Measurements from ENCODE around the gene TSPAN15. TPM values are rescaled to one million over a fixed set of nuclear protein-coding genes. Genes with fewer than 3 reads are reported as not detected.

Gene TSPAN15
- total RNA-seq, 2 experiments from 2014 or later: 1.4 to 1.7 TPM

DNA sequence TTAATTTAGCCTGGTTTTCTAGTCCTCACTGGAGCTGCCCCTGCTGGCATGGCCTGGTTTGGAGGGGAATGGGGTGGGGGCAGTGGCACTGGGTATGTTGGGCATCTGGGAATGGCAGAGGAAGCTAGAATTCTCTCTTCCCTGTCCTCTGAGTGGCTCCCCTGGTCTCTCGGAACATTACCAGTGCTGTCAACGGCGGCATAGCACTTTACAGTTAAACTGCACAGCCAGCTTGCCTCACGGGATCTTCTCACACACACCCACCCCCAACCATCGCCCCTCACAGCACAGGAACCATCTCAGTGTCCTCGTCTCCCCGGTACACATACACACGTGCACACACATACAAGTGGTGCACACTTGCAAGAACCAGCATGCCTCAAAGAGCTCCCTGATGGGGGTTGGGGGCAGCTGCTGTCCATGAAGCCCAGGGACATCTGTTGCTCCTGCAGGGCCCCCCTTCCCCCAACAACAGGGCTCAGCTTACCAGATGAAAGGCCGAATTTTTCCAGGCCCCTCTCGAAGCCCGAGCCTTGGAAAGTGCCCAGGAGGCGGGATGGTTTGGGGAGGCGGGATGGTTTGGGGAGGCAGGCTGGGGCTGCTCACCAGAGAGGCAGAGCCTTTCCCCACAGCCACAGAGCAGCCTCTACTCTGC lies 41.0 kb downstream of the TSPAN15 start:
- POLR2A ChIA-PET: no interaction called here
- CTCF ChIA-PET: no interaction called here

DNA sequence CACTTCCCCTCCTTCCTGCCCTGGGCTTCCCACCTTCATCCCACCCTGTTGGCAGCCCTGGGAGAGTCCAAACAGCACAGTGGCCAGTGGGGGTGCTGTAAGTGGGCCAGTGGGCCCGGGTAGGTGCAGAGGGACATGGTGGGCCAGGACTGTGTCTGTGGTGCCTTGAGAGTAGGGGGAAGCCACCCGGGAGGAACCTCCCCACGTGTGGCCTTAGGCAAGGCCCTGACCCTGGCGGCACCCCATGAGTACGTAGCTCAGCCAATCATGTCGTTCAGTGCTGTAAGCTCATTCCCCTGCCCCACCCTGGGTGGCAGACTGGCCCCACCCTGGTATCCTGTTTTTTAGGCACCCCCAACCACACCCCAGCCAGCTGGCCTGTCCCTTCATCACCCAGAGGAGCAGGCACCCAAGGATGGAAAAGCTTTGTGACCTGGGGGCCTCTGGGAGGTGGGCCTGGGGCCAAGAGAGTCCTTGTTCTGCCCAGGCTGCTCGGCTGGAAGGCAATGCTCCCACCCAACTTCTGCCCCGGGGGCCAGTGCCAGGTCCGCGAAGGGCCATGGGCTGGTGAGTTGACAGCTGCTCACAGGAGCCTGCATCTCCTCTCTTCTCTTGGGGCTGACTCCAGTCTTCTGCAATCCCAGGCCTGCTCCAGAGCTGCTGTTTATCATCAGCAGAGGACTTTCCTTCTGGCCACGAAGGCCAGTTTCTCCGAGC lies 41.6 kb downstream of the TSPAN15 start:
- ChIA-PET POLR2A (no interaction called here), CTCF (no interaction called here)

DNA sequence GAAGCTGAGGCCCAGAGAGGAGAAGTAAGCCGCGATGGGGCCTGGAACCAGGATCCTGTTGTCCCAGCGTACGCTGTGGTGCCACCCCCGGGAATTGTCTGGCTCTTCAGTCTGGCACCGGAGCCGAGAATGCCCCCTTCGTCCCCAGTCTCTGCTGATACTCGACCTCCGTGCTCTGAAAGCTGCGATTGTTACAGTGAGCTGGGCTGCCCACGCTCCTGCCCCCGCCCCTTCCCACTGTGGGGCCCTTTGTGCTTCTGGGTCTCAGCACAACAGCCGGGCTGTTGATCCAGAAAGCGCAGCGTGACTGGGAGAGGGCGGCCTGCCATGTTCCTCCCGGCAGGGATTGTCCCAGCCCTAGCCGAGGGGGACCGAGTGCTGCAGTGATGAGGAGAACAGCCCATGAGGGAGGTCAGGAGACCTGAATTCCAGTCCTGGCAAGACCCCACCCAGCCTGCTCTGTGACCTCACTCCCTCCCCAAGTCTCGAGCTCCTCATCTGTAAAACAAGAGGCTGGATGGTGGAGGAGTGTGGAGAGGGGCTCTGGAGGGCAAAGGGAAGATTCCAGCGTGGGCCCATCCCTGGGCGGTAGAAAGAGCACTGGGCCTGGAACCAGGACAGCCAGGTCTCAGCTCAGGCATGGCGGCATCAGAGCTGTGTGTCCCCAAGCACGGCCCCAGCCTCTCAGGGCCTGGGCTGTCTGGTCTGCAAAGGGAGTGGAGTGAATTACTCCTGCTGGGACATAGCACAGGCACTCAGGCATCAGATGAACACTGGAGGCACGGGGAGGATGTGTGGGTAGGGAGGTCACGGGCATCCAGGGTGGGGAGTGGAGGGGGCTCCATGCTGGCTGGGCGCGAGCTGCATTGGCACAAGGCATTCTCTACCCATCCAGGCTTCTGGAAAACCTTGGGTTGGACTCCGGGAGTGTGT lies 43.6 kb downstream of the TSPAN15 start:
- CTCF ChIA-PET: no interaction called here
- POLR2A ChIA-PET: no interaction called here

DNA sequence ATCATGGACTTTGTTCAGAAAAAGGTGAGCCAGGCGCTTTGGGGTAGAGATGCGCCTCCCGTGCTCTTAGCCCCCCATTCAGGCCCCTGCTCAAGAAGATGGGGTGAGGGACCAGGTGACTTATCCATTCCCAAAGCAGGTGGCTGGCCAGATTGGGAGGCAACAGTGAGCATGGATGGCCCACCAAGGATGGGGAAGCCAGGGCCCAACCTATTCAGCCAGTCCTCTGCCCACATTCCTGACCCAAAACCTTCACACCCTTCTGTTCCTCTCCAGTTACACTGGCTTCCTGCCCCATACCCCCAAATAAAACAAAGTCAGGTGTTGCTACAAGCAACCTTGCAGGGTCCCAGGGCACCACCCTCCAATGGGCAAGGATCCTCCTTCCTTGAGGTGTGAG lies 44.4 kb downstream of the TSPAN15 start:
- ChIA-PET POLR2A (no interaction called here), CTCF (no interaction called here)

DNA sequence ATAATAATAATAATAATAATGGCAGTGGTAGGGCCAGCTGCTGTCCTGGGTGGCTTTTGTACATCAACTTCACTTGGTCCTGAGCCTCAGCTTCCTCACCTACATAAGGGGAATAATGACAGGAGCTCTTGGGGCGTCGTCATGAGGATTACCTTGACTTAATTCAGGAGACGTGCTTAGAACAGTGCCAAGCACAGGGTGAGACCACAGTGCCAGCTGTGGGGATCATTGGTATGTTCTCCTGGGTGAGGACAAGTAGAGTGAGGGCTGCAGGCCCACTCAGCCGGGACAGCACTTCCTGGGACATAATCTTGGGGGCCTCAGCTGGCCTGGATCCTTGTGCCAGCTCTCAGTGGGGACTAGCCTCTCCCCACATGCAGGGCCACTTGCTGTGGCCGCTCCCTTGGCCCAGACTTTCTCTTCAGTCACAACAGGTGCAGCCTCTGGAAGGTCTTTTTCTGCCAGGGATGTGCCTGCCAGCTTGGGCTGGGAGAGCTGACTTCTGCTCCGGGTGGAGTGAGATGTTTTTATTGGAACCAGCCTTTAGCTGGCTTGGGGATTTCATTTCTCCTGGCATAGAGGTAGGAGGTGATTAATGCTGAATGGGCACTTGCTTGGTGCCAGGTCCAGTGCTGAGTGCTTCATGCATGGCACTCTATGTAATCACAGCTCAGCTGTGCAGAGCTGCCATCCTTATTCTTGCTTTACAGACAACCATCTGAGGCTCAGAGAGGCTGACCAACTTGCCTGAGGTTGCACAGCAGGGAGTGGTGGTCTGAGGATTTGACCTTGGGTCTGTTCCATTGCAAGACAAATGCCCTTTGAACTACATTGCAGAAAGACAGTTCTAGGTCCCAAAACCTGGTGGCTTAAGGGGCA lies 45.3 kb downstream of the TSPAN15 start:
- ChIA-PET CTCF (no interaction called here), POLR2A (no interaction called here)

GRCh38 chr10:69497231-69497561 lies 45.9 kb downstream of the TSPAN15 start:
- POLR2A ChIA-PET: no interaction called here
- CTCF ChIA-PET: interaction anchor here (1.3 kb wide), 1 partner anchor 10 kb away, joined by 3 read pairs; no protein-coding TSS in a partner anchor

DNA sequence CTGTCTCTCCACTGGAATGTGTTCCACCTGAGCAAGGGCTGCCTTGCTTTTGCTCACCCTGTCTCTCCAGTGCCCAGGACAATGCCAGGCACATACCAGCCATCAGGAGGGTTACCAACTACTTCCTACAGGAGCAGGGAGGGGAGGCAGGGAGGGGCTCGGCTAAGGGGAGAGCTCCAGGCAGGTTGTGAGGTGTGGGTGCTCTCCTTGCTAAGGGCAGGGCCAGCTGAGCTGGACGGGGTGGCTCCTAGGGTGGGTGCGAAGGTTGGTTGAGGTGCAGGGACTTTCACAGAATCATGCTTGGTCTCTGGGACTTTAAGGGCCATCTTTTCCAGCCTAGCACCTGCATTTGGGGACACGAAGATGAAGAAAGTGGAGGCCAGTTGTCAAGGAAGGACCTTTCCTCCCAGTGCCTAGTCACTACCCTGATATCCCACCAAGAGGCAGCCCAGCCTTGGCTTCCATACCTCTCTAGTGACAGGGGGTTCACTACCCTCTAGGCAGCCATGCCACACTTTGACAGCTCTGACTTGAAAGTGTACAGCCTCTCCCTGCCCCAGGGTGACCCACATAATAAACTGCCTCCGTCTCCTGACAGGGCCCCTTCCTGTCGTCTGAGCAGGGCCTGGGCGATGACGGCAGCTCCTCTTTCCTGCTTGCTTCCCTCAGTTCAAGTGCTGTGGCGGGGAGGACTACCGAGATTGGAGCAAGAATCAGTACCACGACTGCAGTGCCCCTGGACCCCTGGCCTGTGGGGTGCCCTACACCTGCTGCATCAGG lies 46.5 kb downstream of the TSPAN15 start:
- CTCF ChIA-PET: interaction anchor here (0.5 to 1.3 kb wide), 2 partner anchors 9 to 54 kb away, joined by 3 read pairs; no protein-coding TSS in a partner anchor
- POLR2A ChIA-PET: no interaction called here

DNA sequence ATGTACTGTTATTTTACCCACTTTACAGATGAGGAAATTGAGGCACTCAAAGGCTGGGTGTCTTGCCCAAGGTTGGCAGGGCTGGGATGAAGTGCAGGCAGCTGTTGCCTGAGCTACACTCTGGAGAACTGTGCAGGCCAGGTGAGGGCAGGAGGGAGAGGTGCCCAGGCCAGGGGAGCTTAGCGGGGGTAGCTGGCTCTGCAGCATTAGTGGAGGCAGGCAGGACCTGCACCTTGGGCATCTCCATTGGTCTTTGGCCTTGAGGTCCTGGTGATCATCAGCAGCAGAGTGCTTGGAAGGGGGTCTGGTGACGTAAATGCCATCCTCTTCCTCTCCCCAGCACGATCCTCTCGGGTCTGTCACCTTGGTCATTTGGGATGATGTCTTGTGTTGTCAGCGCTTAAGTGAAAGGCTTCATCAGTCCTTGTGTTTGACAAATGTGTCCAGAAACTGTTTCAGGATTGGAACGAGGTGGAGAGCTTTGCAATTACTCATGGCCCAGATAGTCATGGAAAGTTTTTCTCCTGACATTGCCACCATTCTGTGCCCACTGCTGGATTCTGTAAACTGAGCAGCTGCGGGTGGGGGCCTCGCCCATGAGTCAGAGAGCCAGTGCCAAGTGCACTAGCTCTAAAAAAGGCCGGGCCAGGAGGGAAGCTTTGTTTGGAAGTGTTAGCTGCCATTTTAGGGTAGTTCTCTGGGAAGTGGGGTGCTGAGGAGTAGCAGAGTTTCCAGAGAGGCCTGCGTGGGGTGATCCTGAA lies 47.6 kb downstream of the TSPAN15 start:
- POLR2A ChIA-PET: no interaction called here
- CTCF ChIA-PET: no interaction called here

GRCh38 chr10:69499726-69500689 lies 48.7 kb downstream of the TSPAN15 start:
- ChIA-PET CTCF (no interaction called here), POLR2A (no interaction called here)

DNA sequence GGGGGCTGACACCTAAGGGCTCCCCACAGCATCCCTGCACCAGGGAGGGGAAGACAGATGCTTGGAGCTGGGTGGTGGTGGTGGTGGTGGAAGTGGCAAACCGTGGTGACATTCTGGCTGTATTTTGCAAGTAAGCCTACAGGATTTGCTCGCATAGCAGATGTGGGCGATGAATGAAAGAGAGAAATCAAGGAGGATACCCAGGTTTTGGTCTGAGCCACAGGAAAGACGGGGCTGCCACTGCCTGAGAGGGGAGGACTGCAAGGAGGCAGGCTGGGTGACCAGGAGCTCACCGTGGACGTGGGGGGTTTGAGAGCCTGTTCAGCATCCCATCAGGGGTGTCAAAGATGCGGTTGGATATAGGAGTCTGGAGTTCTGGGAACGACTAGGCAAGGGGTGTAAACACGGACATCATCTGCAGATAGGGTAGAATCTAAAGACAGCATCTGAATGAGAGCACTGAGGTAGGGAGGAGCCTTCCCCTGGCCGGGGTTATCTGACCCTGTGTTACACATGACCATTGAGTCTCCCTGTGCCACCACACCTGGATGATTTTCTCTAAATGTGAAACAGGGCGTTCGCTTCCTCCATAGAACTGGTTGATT lies 49.7 kb downstream of the TSPAN15 start:
- ChIA-PET CTCF (no interaction called here), POLR2A (no interaction called here)

DNA sequence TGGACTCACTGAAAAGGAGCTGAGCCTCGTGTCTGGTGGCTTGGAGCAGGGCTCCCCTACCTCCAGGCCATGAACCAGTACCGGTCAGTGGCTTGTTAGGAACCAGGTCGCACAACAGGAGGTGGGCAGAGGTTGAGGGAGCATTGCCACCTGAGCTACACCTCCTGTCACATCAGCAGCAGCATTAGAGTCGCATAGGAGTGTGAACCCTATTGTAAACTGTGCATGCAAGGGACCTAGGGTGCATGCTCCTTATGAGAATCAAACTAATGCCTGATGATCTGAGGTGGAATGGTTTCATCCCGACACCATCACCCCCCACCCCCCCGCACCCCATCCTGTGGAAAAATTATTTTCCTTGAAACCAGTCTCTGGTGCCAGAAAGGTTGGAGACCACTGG lies 50.4 kb downstream of the TSPAN15 start:
- ChIA-PET POLR2A (no interaction called here), CTCF (interaction anchor here (0.6 kb wide), 1 partner anchor 63 kb away, joined by 3 read pairs; no protein-coding TSS in a partner anchor)

DNA sequence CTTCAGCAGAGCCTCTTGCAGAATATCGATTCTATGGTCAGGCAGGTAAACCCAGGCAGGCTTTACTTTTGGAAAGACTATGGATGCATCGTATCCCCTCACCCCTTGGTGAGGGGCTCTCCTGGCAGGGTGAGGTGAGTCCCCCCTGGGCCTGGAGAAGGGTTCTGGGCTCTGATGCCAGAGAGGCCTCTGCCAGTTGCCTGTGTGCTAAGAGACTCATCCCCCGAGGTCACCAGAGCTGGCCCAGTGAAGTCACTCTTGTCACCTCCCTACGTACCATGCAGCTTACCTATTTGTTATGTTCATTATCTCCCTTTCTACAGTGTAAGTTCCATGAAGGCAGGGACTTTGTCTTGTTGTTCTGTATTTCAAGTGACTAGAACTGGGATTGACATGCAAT lies 51.3 kb downstream of the TSPAN15 start:
- POLR2A ChIA-PET: no interaction called here
- CTCF ChIA-PET: no interaction called here

DNA sequence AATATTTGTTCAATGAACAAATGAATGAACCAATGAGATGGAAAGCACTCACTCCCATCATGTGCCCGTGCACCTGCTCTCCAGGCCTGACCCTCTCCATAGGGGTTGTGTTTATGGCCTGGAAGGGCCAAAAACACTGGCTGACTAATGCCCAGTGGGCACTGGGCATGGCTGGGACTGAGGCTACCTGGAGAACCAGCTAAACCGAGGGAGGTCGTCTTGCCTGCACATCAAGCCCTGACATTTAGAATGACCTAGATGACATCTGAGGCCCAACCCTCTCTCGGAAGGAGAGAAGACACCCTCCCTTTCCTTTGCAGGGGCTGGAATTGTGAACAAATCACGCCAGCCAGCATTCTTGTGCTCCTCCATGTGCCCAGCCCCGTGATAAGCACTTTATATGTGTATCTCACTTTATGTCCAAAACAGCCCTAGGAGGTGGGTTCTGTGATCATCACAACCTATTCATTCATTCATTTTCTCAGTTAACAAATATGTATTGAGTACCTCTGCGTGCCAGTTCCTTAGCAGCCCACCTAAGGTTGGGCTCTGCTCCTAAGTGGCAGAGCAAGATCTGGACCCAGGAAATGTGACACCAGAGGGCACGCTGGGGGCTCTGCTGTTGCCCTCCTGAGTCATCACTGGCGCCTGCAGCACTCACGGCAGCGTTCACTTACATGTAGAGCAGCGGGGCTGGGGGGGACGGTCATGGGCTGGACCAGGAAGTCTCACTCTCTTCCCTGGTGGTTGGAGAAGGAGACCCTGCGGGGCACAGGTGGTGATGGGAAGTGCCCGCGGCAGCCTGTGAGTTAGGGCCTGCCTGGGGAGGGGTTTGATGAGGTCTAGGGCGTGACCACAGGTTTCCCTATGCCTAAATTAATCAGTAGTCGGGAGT lies 52.0 kb downstream of the TSPAN15 start:
- ChIA-PET CTCF (no interaction called here), POLR2A (no interaction called here)

GRCh38 chr10:69503896-69504265 lies 52.6 kb downstream of the TSPAN15 start:
- CTCF ChIA-PET: interaction anchor here (4.1 kb wide), 1 partner anchor 12 kb away, joined by 19 read pairs; no protein-coding TSS in a partner anchor

DNA sequence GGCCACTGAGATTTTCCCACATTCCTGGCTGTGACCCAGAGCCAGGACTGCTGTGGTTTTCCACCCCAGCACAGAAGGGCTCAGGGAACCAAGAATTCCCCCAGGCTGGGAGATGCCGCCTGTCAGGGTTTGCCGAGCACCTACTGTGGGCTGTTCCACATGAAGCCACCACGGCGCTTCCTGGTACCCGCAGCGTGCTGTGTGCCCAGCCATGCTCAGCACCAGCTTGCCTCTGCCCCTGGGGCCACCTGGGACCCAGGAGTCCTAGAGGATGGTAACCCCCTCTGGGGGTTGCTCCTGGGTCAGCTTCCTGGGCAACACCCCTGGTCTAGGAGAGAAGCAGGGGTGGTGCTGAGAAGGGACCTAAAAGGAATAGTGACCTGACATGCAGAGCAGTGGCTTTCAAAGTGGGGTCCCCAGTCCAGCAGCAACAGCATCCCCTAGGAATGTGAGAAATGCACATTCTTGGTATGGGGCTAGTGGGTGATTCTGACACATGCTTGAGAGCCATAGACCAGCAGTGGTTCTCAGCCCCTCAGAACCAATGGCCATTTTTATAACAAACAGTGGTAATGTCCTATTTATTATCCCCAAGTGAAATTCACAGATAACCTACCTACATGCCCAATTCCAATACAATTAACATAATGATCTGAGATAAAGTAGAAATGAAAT lies 53.4 kb downstream of the TSPAN15 start:
- CTCF ChIA-PET: interaction anchor here (4.1 kb wide), 1 partner anchor 11 kb away, joined by 19 read pairs; no protein-coding TSS in a partner anchor
- POLR2A ChIA-PET: no interaction called here

More at GRCh38 chr10:69503896-69504265, 52.6 kb downstream of the TSPAN15 start:
- POLR2A ChIA-PET: no interaction called here

Measured in activated CD8-positive, alpha-beta memory T cell treated with anti-CD3 and anti-CD28 coated beads for 36 hours (primary cell).